Stomach (tissue), 9 donors: ENCODE measurements around the gene GPRASP1. TPM values are rescaled to one million over a fixed set of nuclear protein-coding genes. Genes with fewer than 3 reads are reported as not detected.
"Not testable (repeated sequence)": the region's sequence is repeated elsewhere in the genome, so short reads cannot be mapped to it uniquely, and the experiment has no call there.

Source experiments
- DNase-seq, 2 donors: peaks; one replicate each; pipeline versions ENCODE4 v3.0.0 to v3.0.0-alpha.2; 2013 to 2019
- H3K27ac ChIP-seq, 5 donors: fragments of 200-600 bp in 4 of 5; sonication (generic) in 4 of 5; one replicate each; pipeline ENCODE4 v1.5.1; 2013 to 2019; ENCODE audit warnings: mild to moderate bottlenecking in 1 of 5, moderate library complexity in 1 of 5
- H3K27me3 ChIP-seq, 3 donors: fragments of 200-600 bp; sonication (generic); one replicate each; pipeline ENCODE4 v1.5.1; 2017 to 2019; ENCODE audit warnings: mixed run types in 1 of 3
- H3K36me3 ChIP-seq, 4 donors: fragments of 200-600 bp; sonication (generic); 1 replicate in 3 of 4; 2 replicates in 1 of 4; pipeline ENCODE4 v1.5.1; 2016 to 2019
- H3K4me1 ChIP-seq, 4 donors: fragments of 200-600 bp; sonication (generic); one replicate each; pipeline ENCODE4 v1.5.1; 2016 to 2019
- H3K4me3 ChIP-seq, 4 donors: fragments of 200-600 bp; sonication (generic) in 3 of 4; one replicate each; pipeline ENCODE4 v1.5.1; 2016 to 2019; ENCODE audit warnings: mild to moderate bottlenecking in 1 of 4
- H3K9me3 ChIP-seq, 4 donors: fragments of 200-600 bp; sonication (generic); one replicate each; pipeline ENCODE4 v1.5.1; 2016 to 2019
- CTCF ChIP-seq, 7 experiments: fragments of 450-650 bp in 4 of 7; fragments of 200-600 bp in 3 of 7; sonication (generic) in 3 of 7; IDR thresholded peaks; one replicate each; pipeline ENCODE4 v1.5.1; 2016 to 2019; ENCODE audit warnings: antibody characterized with exemption in 7 of 7, control low read depth in 2 of 7, mild to moderate bottlenecking in 1 of 7
- EP300 ChIP-seq: sonication (generic); formaldehyde crosslinking; IDR thresholded peaks from one replicate; pipeline ENCODE4 v1.6.1; 2017; ENCODE audit warnings: antibody characterized with exemption
- POLR2A ChIP-seq, 4 donors: fragments of 450-650 bp; IDR thresholded peaks; one replicate each; pipeline ENCODE4 v1.6.1; 2016; ENCODE audit warnings: antibody characterized with exemption in 4 of 4, control low read depth in 2 of 4, mild to moderate bottlenecking in 1 of 4, moderate library complexity in 1 of 4
- POLR2AphosphoS5 ChIP-seq, 3 donors: sonication (generic); formaldehyde crosslinking; IDR thresholded peaks; one replicate each; pipeline ENCODE4 v1.6.1; 2016; ENCODE audit warnings: antibody characterized with exemption in 3 of 3
- WGBS, 5 donors: extraction: QIAGEN DNeasy Blood & Tissue Kit in 3 of 5; methylation state at CpG; one replicate each; pipeline versions ENCODE4 v1.1.5 to v1.1.7; 2013 to 2018; 5-methylcytosine and 5-hydroxymethylcytosine counted together
- intact Hi-C: fragments of 100-400 bp; cut with DNase I; formaldehyde crosslinking; loops from one replicate; pipeline ENCODE4 v1.15.1; 2023; ENCODE audit warnings: low total_unique reads
- polyA plus RNA-seq, 3 donors: library from polyadenylated mRNA; stranded (reverse); fragments of 200-250 nt; gene quantifications; one replicate each; pipeline ENCODE4 v1.2.3, GENCODE V29; 2013
- total RNA-seq, 5 donors: library from RNA; depleted of rRNA; stranded (reverse); fragments of >200 nt; gene quantifications; one replicate each; pipeline versions ENCODE4 v1.1.0 to v1.2.3, GENCODE V29; 2014 to 2016
- donor health status: healthy with polysubstance abuse.
- donor health status: Bipolar disorder and iron deficiency.
- donor health status: healthy.

Gene GPRASP1
- total and polyA plus RNA-seq, 8 donors, result 1.4 to 24.0 (median 3.5) TPM

- intact Hi-C loops, result no loop called here
- Histone ChIP-seq H3K27ac (no peak overlapping the region), H3K27me3 (no peaks in the 10 kb centered on the region), H3K4me1 (no peaks in the 10 kb centered on the region), H3K9me3 (peaks cover 0 to 16% (median 5%) of the 10 kb centered on the region in 4 donors), H3K4me3 (no peak overlapping the region), H3K36me3 (peaks cover 0 to 12% (median 5%) of the 10 kb centered on the region in 4 donors)
- TF ChIP-seq POLR2AphosphoS5 (IDR thresholded peaks at IDR 0.05) (no peak), CTCF (IDR thresholded peaks at IDR 0.05) (no peak), POLR2A (IDR thresholded peaks at IDR 0.05) (no peak), EP300 (no peak)
- no peak for DNase-seq
- WGBS, 5 donors, result 82 to 95% (median 87%) methylated on average over 1 to 4 of the region's 4 CpGs; no CpG with 5 or more reads in 1 of the 5 donors
These were observed 18.2 kb downstream of the GPRASP1 start for GRCh38 chrX:102669526-102669925.

GRCh38 chrX:102672856-102673255, 21.6 kb downstream of the GPRASP1 start:
- Histone ChIP-seq H3K36me3 (peaks cover 0 to 12% (median 5%) of the 10 kb centered on the region in 4 donors), H3K27ac (no peak overlapping the region), H3K4me1 (no peaks in the 10 kb centered on the region), H3K4me3 (no peak overlapping the region), H3K9me3 (peaks cover 0 to 4% (median 0%) of the 10 kb centered on the region in 4 donors), H3K27me3 (no peaks in the 10 kb centered on the region)
- TF ChIP-seq POLR2A (IDR thresholded peaks at IDR 0.05) (no peak), CTCF (IDR thresholded peaks at IDR 0.05) (no peak), POLR2AphosphoS5 (IDR thresholded peaks at IDR 0.05) (no peak)
- intact Hi-C loops, result no loop called here
- 8 to 21% (median 18%) methylated on average over 3 of the region's 3 CpGs for WGBS, 5 donors
- peak in 1 of 2 donors; percentile 15 for DNase-seq

GRCh38 chrX:102677479-102677878, 26.2 kb downstream of the GPRASP1 start:
- H3K4me1 ChIP-seq, H3K4me3 ChIP-seq, H3K27ac ChIP-seq, DNase-seq, H3K36me3 ChIP-seq, H3K27me3 ChIP-seq, intact Hi-C loops: not testable (repeated sequence)
- H3K9me3 ChIP-seq, result peaks cover 0 to 14% (median 9%) of the 10 kb centered on the region in 4 donors
- 64 to 100% (median 94%) methylated on average over 1 of the region's 1 CpG for WGBS, 5 donors

- TF ChIP-seq POLR2A (IDR thresholded peaks at IDR 0.05) (no peak), EP300 (no peak), CTCF (IDR thresholded peaks at IDR 0.05) (no peak), POLR2AphosphoS5 (IDR thresholded peaks at IDR 0.05) (no peak)
- Histone ChIP-seq H3K9me3 (peaks cover 0 to 24% (median 15%) of the 10 kb centered on the region in 4 donors), H3K27me3 (no peaks in the 10 kb centered on the region), H3K4me3 (no peak overlapping the region), H3K4me1 (no peaks in the 10 kb centered on the region), H3K36me3 (peaks cover 0 to 5% (median 2%) of the 10 kb centered on the region in 4 donors), H3K27ac (no peak overlapping the region)
- 47 to 69% (median 55%) methylated on average over 2 of the region's 2 CpGs for whole genome bisulfite sequencing, 5 donors
- no peak for DNase-seq
- intact Hi-C loops, result no loop called here
These were observed 33.7 kb downstream of the GPRASP1 start for GRCh38 chrX:102684772-102685520.

DNA sequence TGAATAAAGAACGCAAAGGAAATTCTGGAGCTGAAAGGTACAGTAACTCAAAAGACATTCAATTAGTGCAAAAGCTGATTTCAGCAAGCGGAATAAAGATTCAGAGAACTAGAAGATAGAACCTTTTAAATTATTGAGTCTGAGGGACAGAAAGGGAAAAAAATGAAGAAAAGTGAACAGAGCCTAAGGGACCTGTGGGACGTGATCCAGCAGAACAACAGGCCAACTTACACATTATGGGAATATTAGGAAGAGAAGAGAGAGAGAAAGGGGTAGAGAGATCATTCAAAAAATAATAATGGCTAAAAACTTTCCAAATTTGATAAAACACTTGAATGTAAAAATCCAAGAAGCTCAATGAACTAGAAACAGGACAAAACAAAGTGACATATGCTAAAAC, 43.5 kb downstream of the GPRASP1 start:
- 76 to 97% (median 93%) methylated on average over 3 of the region's 3 CpGs for WGBS, 5 donors
- TF ChIP-seq POLR2A (IDR thresholded peaks at IDR 0.05), result no peak
- intact Hi-C loops, result no loop called here

More for the DNA sequence above, 43.5 kb downstream of the GPRASP1 start:
- no peaks in the 10 kb centered on the region for H3K36me3 ChIP-seq
- no peak for DNase-seq
- H3K4me1 ChIP-seq, result no peaks in the 10 kb centered on the region
- H3K27ac ChIP-seq, result no peak overlapping the region
- no peak overlapping the region for H3K4me3 ChIP-seq
- no peaks in the 10 kb centered on the region for H3K27me3 ChIP-seq
- peaks cover 0 to 8% (median 4%) of the 10 kb centered on the region in 4 donors for H3K9me3 ChIP-seq
